Natural killer cell (primary cell): ENCODE results near the gene SLC35F4. TPM values are rescaled to one million over a fixed set of nuclear protein-coding genes. Genes with fewer than 3 reads are reported as not detected.

ENCODE experiments used
- ATAC-seq, 3 donors: fragments of 150-1000 bp in 2 of 3; fragments of 200-7000 bp in 1 of 3; cut with Tn5 transposase; 1 replicate in 1 of 3; 2 replicates in 2 of 3; pipeline ENCODE4 v1.10.0; 2021; ENCODE audit warnings: mild to moderate bottlenecking in 2 of 3, moderate library complexity in 2 of 3
- DNase-seq, 2 donors: peaks; one replicate each; pipeline versions ENCODE4 v3.0.0 to v3.0.0-alpha.2; 2013 to 2021; ENCODE audit warnings: mixed read lengths in 1 of 2
- H3K27ac ChIP-seq: one replicate; pipeline ENCODE4 v1.5.1; 2013; ENCODE audit warnings: mild to moderate bottlenecking, low read length
- H3K27me3 ChIP-seq: one replicate; pipeline ENCODE4 v1.6.1; 2013; ENCODE audit warnings: low read length; ENCODE audit not compliant: control insufficient read depth, insufficient read depth
- H3K36me3 ChIP-seq: one replicate; pipeline ENCODE4 v1.6.1; 2013; ENCODE audit warnings: low read length; ENCODE audit not compliant: control insufficient read depth, insufficient read depth
- H3K4me1 ChIP-seq: one replicate; pipeline ENCODE4 v1.6.1; 2013; ENCODE audit warnings: low read length; ENCODE audit not compliant: control insufficient read depth, insufficient read depth
- H3K4me3 ChIP-seq: one replicate; pipeline ENCODE4 v1.5.1; 2013; ENCODE audit warnings: low read length
- H3K9me3 ChIP-seq: one replicate; pipeline ENCODE4 v1.6.1; 2013; ENCODE audit warnings: low read length; ENCODE audit not compliant: control insufficient read depth, insufficient read depth
- H3K27ac Mint-ChIP-seq, 2 donors: one replicate each; pipeline ENCODE4 v1.8.0; 2022; ENCODE audit warnings: mild to moderate bottlenecking in 2 of 2, mixed read lengths in 2 of 2, moderate library complexity in 1 of 2
- H3K27me3 Mint-ChIP-seq, 2 donors: one replicate each; pipeline ENCODE4 v1.8.0; 2022; ENCODE audit warnings: low read depth in 2 of 2, mixed read lengths in 2 of 2
- H3K36me3 Mint-ChIP-seq: one replicate; pipeline ENCODE4 v1.8.0; 2022; ENCODE audit warnings: mixed read lengths
- H3K4me1 Mint-ChIP-seq, 2 donors: one replicate each; pipeline ENCODE4 v1.8.0; 2022; ENCODE audit warnings: mixed read lengths in 2 of 2
- H3K4me3 Mint-ChIP-seq: one replicate; pipeline ENCODE4 v1.8.0; 2022; ENCODE audit warnings: mild to moderate bottlenecking, moderate library complexity, mixed read lengths
- H3K9me3 Mint-ChIP-seq, 2 donors: one replicate each; pipeline ENCODE4 v1.8.0; 2022; ENCODE audit warnings: mixed read lengths in 2 of 2
- CTCF ChIP-seq: fragments of 200-600 bp; IDR thresholded peaks from one replicate; pipeline ENCODE4 v1.8.0; 2022; ENCODE audit warnings: antibody characterized with exemption
- WGBS: methylation state at CpG from one replicate; pipeline ENCODE4 v1.1.7; 2013; ENCODE audit warnings: missing lambda C conversion rate; ENCODE audit not compliant: insufficient coverage; 5-methylcytosine and 5-hydroxymethylcytosine counted together
- intact Hi-C: fragments of 100-400 bp; cut with micrococcal nuclease; formaldehyde crosslinking; loops from one replicate; pipeline ENCODE4 v1.14.2; 2022
- total RNA-seq, 4 donors: library from RNA; stranded (reverse); fragments of 120-200 nt in 1 of 4; gene quantifications; one replicate each; pipeline versions ENCODE4 v1.2.3 to v1.2.4, GENCODE V29; 2013 to 2022

The SLC35F4 gene
- total RNA-seq, 3 donors from 2014 or later (not counting 1 experiment from before 2014, with no cell fraction given): not detected

GRCh38 chr14:57797160-57797559 lies 68.7 kb downstream of the SLC35F4 start:
- Histone ChIP-seq H3K9me3 (peaks cover 11% of the 10 kb centered on the region), H3K4me1 (no peaks in the 10 kb centered on the region), H3K36me3 (no peaks in the 10 kb centered on the region), H3K27me3 (no peaks in the 10 kb centered on the region), H3K4me3 (no peak overlapping the region), H3K27ac (no peak overlapping the region)
- TF ChIP-seq CTCF: no peak
- Mint-ChIP-seq H3K36me3 (no peaks in the 10 kb centered on the region), H3K27ac (no peak overlapping the region), H3K4me1 (no peaks in the 10 kb centered on the region), H3K27me3 (no peaks in the 10 kb centered on the region), H3K9me3 (peaks cover 3% of the 10 kb centered on the region in 2 donors), H3K4me3 (no peak overlapping the region)
- ATAC-seq (no peak), DNase-seq (no peak)
- intact Hi-C loops: no loop called here
- 65% methylated on average over 2 of the region's 2 CpGs for WGBS

GRCh38 chr14:57796556-57796955 lies 69.3 kb downstream of the SLC35F4 start:
- no peak for TF ChIP-seq CTCF
- intact Hi-C loops: no loop called here
- Mint-ChIP-seq H3K27me3 (no peaks in the 10 kb centered on the region), H3K9me3 (peaks cover 2 to 3% of the 10 kb centered on the region in 2 donors), H3K36me3 (no peaks in the 10 kb centered on the region), H3K4me3 (no peak overlapping the region), H3K4me1 (no peaks in the 10 kb centered on the region), H3K27ac (no peak overlapping the region)
- Histone ChIP-seq H3K36me3 (no peaks in the 10 kb centered on the region), H3K27ac (no peak overlapping the region), H3K27me3 (no peaks in the 10 kb centered on the region), H3K4me3 (no peak overlapping the region), H3K4me1 (no peaks in the 10 kb centered on the region), H3K9me3 (peaks cover 11% of the 10 kb centered on the region)
- DNase-seq (no peak), ATAC-seq (no peak)

DNA sequence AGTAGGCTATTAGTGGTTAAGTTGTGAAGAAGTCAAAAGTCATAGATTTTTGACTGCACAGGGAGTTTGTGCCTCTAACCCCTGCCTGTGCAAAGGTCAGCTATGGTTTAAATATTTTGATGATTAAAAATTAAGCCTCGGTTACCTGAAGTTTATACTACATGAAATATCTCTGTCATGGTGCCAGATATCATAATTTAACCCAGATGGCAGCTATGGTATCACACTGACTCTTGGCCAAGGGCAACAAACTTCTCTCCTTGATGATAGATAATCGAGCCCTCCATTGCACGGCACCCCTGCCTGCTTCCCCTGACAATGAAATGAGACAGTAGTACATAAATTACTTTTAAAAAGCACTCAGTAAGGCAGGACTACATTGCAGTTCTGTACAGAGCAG lies 80.8 kb downstream of the SLC35F4 start:
- Mint-ChIP-seq H3K4me3 (no peak overlapping the region), H3K27me3 (no peaks in the 10 kb centered on the region), H3K4me1 (no peaks in the 10 kb centered on the region), H3K36me3 (peaks cover 11% of the 10 kb centered on the region), H3K9me3 (peaks cover 22 to 32% of the 10 kb centered on the region in 2 donors), H3K27ac (no peak overlapping the region)
- no peaks in the 10 kb centered on the region for H3K4me1 ChIP-seq
- H3K27ac ChIP-seq: no peak overlapping the region
- no peak for TF ChIP-seq CTCF
- intact Hi-C loops: no loop called here
- DNase-seq (no peak), ATAC-seq (no peak)
- H3K9me3 ChIP-seq: peaks cover 3% of the 10 kb centered on the region
- no peaks in the 10 kb centered on the region for H3K27me3 ChIP-seq
- H3K4me3 ChIP-seq: no peak overlapping the region
- no peaks in the 10 kb centered on the region for H3K36me3 ChIP-seq
- 67% methylated on average over 2 of the region's 3 CpGs for WGBS

DNA sequence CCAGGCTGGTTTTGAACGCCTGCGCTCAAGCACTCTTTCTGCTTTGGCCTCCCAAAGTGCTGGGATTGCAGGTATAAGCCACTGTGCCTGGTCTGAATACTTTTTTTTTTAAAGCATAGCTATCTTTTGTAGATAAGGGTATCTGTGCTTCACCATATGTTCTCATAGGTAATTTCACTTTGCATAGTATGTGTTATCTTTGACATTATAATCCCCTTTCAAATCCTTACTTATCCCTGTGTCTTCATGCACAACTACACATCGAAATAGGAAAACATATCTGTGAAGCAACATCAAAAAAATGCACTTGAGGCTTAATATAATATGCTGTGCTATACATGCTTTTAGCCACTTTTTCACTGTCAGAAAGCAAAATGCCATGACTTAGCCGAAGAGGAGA lies 94.1 kb downstream of the SLC35F4 start:
- Mint-ChIP-seq H3K9me3 (peaks cover 8 to 9% of the 10 kb centered on the region in 2 donors), H3K27ac (no peak overlapping the region), H3K27me3 (no peaks in the 10 kb centered on the region), H3K4me3 (no peak overlapping the region), H3K4me1 (no peaks in the 10 kb centered on the region), H3K36me3 (peaks cover 7% of the 10 kb centered on the region)
- H3K27me3 ChIP-seq: no peaks in the 10 kb centered on the region
- DNase-seq (no peak), ATAC-seq (no peak)
- no peak for TF ChIP-seq CTCF
- no peak overlapping the region for H3K27ac ChIP-seq
- H3K9me3 ChIP-seq: peaks cover 13% of the 10 kb centered on the region
- intact Hi-C loops: no loop called here
- H3K4me1 ChIP-seq: no peaks in the 10 kb centered on the region
- H3K4me3 ChIP-seq: no peak overlapping the region
- H3K36me3 ChIP-seq: no peaks in the 10 kb centered on the region
- WGBS: 78% methylated on average over 3 of the region's 4 CpGs
